SK-N-SH (cell line): Measurements from ENCODE around the gene AKAP17A. TPM values are rescaled to one million over a fixed set of nuclear protein-coding genes. Genes with fewer than 3 reads are reported as not detected.

Experiments
- CTCF ChIA-PET: fragments of 300-600, 350-600 bp; formaldehyde crosslinking; extraction: SDS; loops from one replicate; lab custom pipeline; 2021; lab: Yijun Ruan, JAX
- POLR2A ChIA-PET: fragments of 350-600 bp; sonication (Branson Sonifier 250); formaldehyde crosslinking; extraction: SDS; loops from one replicate; lab custom pipeline; 2020; ENCODE audit warnings: antibody characterized with exemption, inconsistent platforms; lab: Yijun Ruan, JAX
- DNase-seq: peaks from one replicate; pipeline ENCODE4 v3.0.0; 2012
- H2AFZ ChIP-seq: fragments of 200-600 bp; sonication (generic); 2 replicates; pipeline ENCODE4 v1.8.1; 2016; ENCODE audit warnings: antibody characterized with exemption, mild to moderate bottlenecking, low read depth
- H3F3A ChIP-seq: fragments of 200-600 bp; sonication (generic); replicated peaks from 2 replicates; pipeline ENCODE3; 2016; ENCODE audit warnings: antibody characterized with exemption, mild to moderate bottlenecking; ENCODE audit not compliant: insufficient read depth
- H3K27ac ChIP-seq, 2 experiments: fragments of 200-500 bp in 1 of 2; fragments of 200-600 bp in 1 of 2; sonication (Bioruptor generic) in 1 of 2; sonication (generic), shearing (Covaris generic) in 1 of 2; 2 replicates each; pipeline versions ENCODE4 v1.5.1 to v1.6.1; 2014 to 2016; ENCODE audit warnings: low read depth in 2 of 2, inconsistent platforms in 1 of 2, low read length in 1 of 2, mild to moderate bottlenecking in 1 of 2, mixed read lengths in 1 of 2
- H3K27me3 ChIP-seq: fragments of 200-600 bp; sonication (generic), shearing (Covaris generic); 2 replicates; pipeline ENCODE4 v1.6.1; 2016; ENCODE audit warnings: mixed run types; ENCODE audit not compliant: insufficient read depth
- H3K36me3 ChIP-seq, 2 experiments: fragments of 200-500 bp in 1 of 2; fragments of 200-600 bp in 1 of 2; sonication (Bioruptor generic) in 1 of 2; sonication (generic) in 1 of 2; replicated peaks in 1 of 2; 2 replicates each; pipeline versions ENCODE3 to v1.5.1; 2014 to 2016; ENCODE audit warnings: low read length in 1 of 2, mild to moderate bottlenecking in 1 of 2; ENCODE audit not compliant: insufficient read depth in 2 of 2, control insufficient read depth in 1 of 2
- H3K4me1 ChIP-seq, 2 experiments: fragments of 200-500 bp in 1 of 2; fragments of 200-600 bp in 1 of 2; sonication (Bioruptor generic) in 1 of 2; sonication (generic), shearing (Covaris generic) in 1 of 2; 2 replicates each; pipeline versions ENCODE4 v1.5.1 to v1.6.1; 2014 to 2016; ENCODE audit warnings: low read depth in 1 of 2, low read length in 1 of 2, mixed run types in 1 of 2; ENCODE audit not compliant: insufficient read depth in 2 of 2, control insufficient read depth in 1 of 2
- H3K4me2 ChIP-seq: fragments of 200-600 bp; sonication (generic), shearing (Covaris generic); 2 replicates; pipeline ENCODE4 v1.6.1; 2017; ENCODE audit warnings: mixed run types
- H3K4me3 ChIP-seq, 2 experiments: fragments of 200-500 bp in 1 of 2; fragments of 200-600 bp in 1 of 2; sonication (Bioruptor generic) in 1 of 2; sonication (generic), shearing (Covaris generic) in 1 of 2; 2 replicates each; pipeline versions ENCODE4 v1.5.1 to v1.8.1; 2014 to 2016; ENCODE audit warnings: low read depth in 2 of 2, inconsistent platforms in 1 of 2, low read length in 1 of 2, mild to moderate bottlenecking in 1 of 2, mixed read lengths in 1 of 2, moderate library complexity in 1 of 2
- H3K79me2 ChIP-seq: fragments of 200-600 bp; sonication (generic); 2 replicates; pipeline ENCODE4 v1.8.1; 2017; ENCODE audit warnings: mild to moderate bottlenecking; ENCODE audit not compliant: insufficient read depth
- H3K9ac ChIP-seq: fragments of 200-600 bp; sonication (generic); 2 replicates; pipeline ENCODE4 v1.6.1; 2017; ENCODE audit warnings: mixed run types
- H3K9me2 ChIP-seq: fragments of 200-600 bp; sonication (generic); 2 replicates; pipeline ENCODE4 v1.6.1; 2017; ENCODE audit warnings: mixed run types
- H3K9me3 ChIP-seq: fragments of 200-600 bp; sonication (generic); 2 replicates; pipeline ENCODE4 v1.6.1; 2017; ENCODE audit warnings: mixed run types, mild to moderate bottlenecking, moderate library complexity
- H4K20me1 ChIP-seq: fragments of 200-600 bp; sonication (generic); 2 replicates; pipeline ENCODE4 v1.6.1; 2017; ENCODE audit warnings: mild to moderate bottlenecking, mixed run types; ENCODE audit not compliant: insufficient read depth
- CHD2 ChIP-seq: fragments of 150-350 bp; IDR thresholded peaks from 2 replicates; pipeline ENCODE4 v1.6.1; 2018; ENCODE audit warnings: low read length; ENCODE audit not compliant: partially characterized antibody
- CTCF ChIP-seq: fragments of 200-600 bp; sonication (generic); IDR thresholded peaks from 2 replicates; pipeline ENCODE4 v1.6.1; 2017; ENCODE audit warnings: antibody characterized with exemption, mild to moderate bottlenecking, moderate library complexity
- EP300 ChIP-seq, 2 experiments: IDR thresholded peaks; 2 replicates each; pipeline versions ENCODE4 v1.4.0 to v1.6.1; 2012; ENCODE audit warnings: borderline replicate concordance in 1 of 2, low read depth in 1 of 2, low read length in 1 of 2
- JUND ChIP-seq: IDR thresholded peaks from 2 replicates; pipeline ENCODE4 v1.4.0; 2012
- MEF2A ChIP-seq: IDR thresholded peaks from 2 replicates; pipeline ENCODE4 v1.4.0; 2012; ENCODE audit warnings: low read depth, borderline replicate concordance
- MXI1 ChIP-seq: IDR thresholded peaks from 2 replicates; pipeline ENCODE4 v1.6.1; 2012; ENCODE audit warnings: mild to moderate bottlenecking, low read depth, low read length, improper control_type of control experiment
- NRF1 ChIP-seq: IDR thresholded peaks from 2 replicates; pipeline ENCODE4 v1.6.1; 2012; ENCODE audit warnings: low read depth, mild to moderate bottlenecking, low read length
- RAD21 ChIP-seq: IDR thresholded peaks from 2 replicates; pipeline ENCODE4 v1.6.1; 2012; ENCODE audit warnings: mild to moderate bottlenecking, low read length
- SMC3 ChIP-seq: IDR thresholded peaks from 2 replicates; pipeline ENCODE4 v1.6.1; 2012; ENCODE audit warnings: low read depth, low read length, improper control_type of control experiment
- TCF12 ChIP-seq: IDR thresholded peaks from 2 replicates; pipeline ENCODE4 v1.4.0; 2012
- WGBS: methylation state at CpG from one replicate; pipeline ENCODE4 v1.1.6; 2017; ENCODE audit warnings: low lambda C conversion rate; 5-methylcytosine and 5-hydroxymethylcytosine counted together
- polyA plus RNA-seq, 3 experiments: library from polyadenylated mRNA; depleted of rRNA; stranded (reverse); fragments of >200 nt; gene quantifications; 2 replicates each; pipeline ENCODE4 v1.2.3, GENCODE V29; 2012

Gene AKAP17A
- polyA plus RNA-seq, 1 of the 3 experiments (the other 2 are of a cell fraction), result 43.8 TPM

- Histone ChIP-seq H3K4me2 (no peak overlapping the region), H3K4me1 (no peaks in the 10 kb centered on the region), H3K9ac (no peak overlapping the region), H3K9me3 (no peaks in the 10 kb centered on the region), H3K27me3 (0 out of 2 replicates have a peak, but pooled peaks cover 4% of the 10 kb centered on the region), H3K36me3 (no peaks in the 10 kb centered on the region), H3K9me2 (no peaks in the 10 kb centered on the region), H3F3A (peaks cover 11% of the 10 kb centered on the region), H3K27ac (no peak overlapping the region), H3K4me3 (no peak overlapping the region), H3K79me2 (no peaks in the 10 kb centered on the region), H2AFZ (no peak overlapping the region), H4K20me1 (no peaks in the 10 kb centered on the region)
- 5% methylated on average over 6 of the region's 6 CpGs for WGBS
- POLR2A ChIA-PET, result no interaction called here
- CTCF ChIA-PET, result no interaction called here
- DNase-seq, result no peak
- no peak for TF ChIP-seq MXI1
These were observed 12.8 kb upstream of the AKAP17A start for GRCh38 chrX:1578511-1579173.

DNA sequence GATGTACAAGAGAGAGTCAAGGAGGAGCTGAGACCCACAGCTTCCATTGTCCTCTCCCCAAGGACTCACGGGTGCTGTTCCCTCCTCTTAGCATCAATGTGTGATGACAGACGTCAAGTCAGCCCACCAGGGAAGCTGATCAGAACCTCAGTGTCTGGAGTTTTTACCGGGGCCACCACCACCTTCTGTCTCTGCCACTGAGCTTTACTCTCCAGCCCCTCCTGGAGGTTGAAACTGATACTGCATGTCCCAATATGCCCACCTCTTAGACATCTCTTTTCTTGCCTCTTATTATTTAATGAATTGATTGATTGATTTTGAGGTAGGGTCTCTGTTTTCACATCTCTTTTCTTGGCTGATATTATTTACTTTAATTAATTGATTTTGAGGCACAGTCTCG lies 10.3 kb upstream of the AKAP17A start:
- CTCF ChIA-PET, result no interaction called here
- peak; percentile 61 for DNase-seq

More for the DNA sequence above, 10.3 kb upstream of the AKAP17A start:
- no peaks in the 10 kb centered on the region for H3K9me2 ChIP-seq
- H4K20me1 ChIP-seq, result no peaks in the 10 kb centered on the region
- no peaks in the 10 kb centered on the region for H3K79me2 ChIP-seq
- H3K27me3 ChIP-seq, result no peaks in the 10 kb centered on the region
- no peaks in the 10 kb centered on the region for H3K4me1 ChIP-seq
- TF ChIP-seq TCF12, result no peak
- TF ChIP-seq NRF1, result no peak
- no peak for TF ChIP-seq JUND
- TF ChIP-seq CTCF, result peak; percentile 72
- TF ChIP-seq RAD21, result peak; percentile 51
- TF ChIP-seq CHD2, result no peak
- peak; percentile 44 for TF ChIP-seq SMC3
- TF ChIP-seq MEF2A, result no peak
- TF ChIP-seq EP300 (IDR thresholded peaks at IDR 0.05; ENCODE audit: borderline replicate concordance in 1 of 2, low read depth in 1 of 2, low read length in 1 of 2), result no peak
- H3K4me2 ChIP-seq, result no peak overlapping the region
- no peak overlapping the region for H3K27ac ChIP-seq
- H3K36me3 ChIP-seq, result no peaks in the 10 kb centered on the region
- 13% methylated on average over 4 of the region's 4 CpGs for WGBS
- H3K4me3 ChIP-seq, result no peak overlapping the region
- no peaks in the 10 kb centered on the region for H3K9me3 ChIP-seq
- POLR2A ChIA-PET, result no interaction called here
- H3K9ac ChIP-seq, result no peak overlapping the region
- no peak overlapping the region for H2AFZ ChIP-seq
- peaks cover 11% of the 10 kb centered on the region for H3F3A ChIP-seq
